Cardiac muscle cell (in vitro differentiated cells and primary cell): ENCODE results near the gene CENPF. TPM values are rescaled to one million over a fixed set of nuclear protein-coding genes. Genes with fewer than 3 reads are reported as not detected.
A peak's percentile ranks its signal among the peaks of the same experiment; 100 is the strongest.

Experiments used
- DNase-seq, 2 donors: peaks; one replicate each; pipeline versions ENCODE4 v3.0.0 to v3.0.0-alpha.2; 2010 to 2017; ENCODE audit warnings: low read depth in 1 of 2, low spot score in 1 of 2
- H3K27ac ChIP-seq: fragments of 200-600 bp; sonication (generic); 2 replicates; pipeline ENCODE4 v1.5.1; 2016
- H3K27me3 ChIP-seq: fragments of 200-600 bp; sonication (generic); 2 replicates; pipeline ENCODE4 v1.6.0; 2016; ENCODE audit warnings: control low read depth
- H3K36me3 ChIP-seq: fragments of 200-600 bp; sonication (generic); 2 replicates; pipeline ENCODE4 v1.5.1; 2016; ENCODE audit warnings: control low read depth
- H3K4me1 ChIP-seq: fragments of 200-600 bp; sonication (generic); 2 replicates; pipeline ENCODE4 v1.8.1; 2017; ENCODE audit warnings: low read depth, mild to moderate bottlenecking, mixed run types
- H3K4me3 ChIP-seq: fragments of 200-600 bp; sonication (generic); 2 replicates; pipeline ENCODE4 v1.5.1; 2016; ENCODE audit warnings: mild to moderate bottlenecking
- H3K9me3 ChIP-seq: fragments of 200-600 bp; sonication (generic); 2 replicates; pipeline ENCODE4 v1.5.1; 2017; ENCODE audit warnings: low read depth, mild to moderate bottlenecking, control low read depth
- polyA plus RNA-seq: library from polyadenylated mRNA; unstranded; fragments of >200 nt; fragmentation: Nextera tagmentation; extraction: Ambion mirVana; gene quantifications from 2 replicates; pipeline ENCODE4 v1.2.1, GENCODE V29; 2016
- total RNA-seq: library from RNA; depleted of rRNA; stranded (reverse); fragments of >200 nt; gene quantifications from 2 replicates; pipeline ENCODE4 v1.2.3, GENCODE V29; 2016
- TF ChIP-seq, protein P1 (sequence below): IDR thresholded peaks from 2 replicates; pipeline ENCODE4 v1.5.1; 2012; ENCODE audit warnings: low read depth, mild to moderate bottlenecking, low read length

CENPF gene, protein sequence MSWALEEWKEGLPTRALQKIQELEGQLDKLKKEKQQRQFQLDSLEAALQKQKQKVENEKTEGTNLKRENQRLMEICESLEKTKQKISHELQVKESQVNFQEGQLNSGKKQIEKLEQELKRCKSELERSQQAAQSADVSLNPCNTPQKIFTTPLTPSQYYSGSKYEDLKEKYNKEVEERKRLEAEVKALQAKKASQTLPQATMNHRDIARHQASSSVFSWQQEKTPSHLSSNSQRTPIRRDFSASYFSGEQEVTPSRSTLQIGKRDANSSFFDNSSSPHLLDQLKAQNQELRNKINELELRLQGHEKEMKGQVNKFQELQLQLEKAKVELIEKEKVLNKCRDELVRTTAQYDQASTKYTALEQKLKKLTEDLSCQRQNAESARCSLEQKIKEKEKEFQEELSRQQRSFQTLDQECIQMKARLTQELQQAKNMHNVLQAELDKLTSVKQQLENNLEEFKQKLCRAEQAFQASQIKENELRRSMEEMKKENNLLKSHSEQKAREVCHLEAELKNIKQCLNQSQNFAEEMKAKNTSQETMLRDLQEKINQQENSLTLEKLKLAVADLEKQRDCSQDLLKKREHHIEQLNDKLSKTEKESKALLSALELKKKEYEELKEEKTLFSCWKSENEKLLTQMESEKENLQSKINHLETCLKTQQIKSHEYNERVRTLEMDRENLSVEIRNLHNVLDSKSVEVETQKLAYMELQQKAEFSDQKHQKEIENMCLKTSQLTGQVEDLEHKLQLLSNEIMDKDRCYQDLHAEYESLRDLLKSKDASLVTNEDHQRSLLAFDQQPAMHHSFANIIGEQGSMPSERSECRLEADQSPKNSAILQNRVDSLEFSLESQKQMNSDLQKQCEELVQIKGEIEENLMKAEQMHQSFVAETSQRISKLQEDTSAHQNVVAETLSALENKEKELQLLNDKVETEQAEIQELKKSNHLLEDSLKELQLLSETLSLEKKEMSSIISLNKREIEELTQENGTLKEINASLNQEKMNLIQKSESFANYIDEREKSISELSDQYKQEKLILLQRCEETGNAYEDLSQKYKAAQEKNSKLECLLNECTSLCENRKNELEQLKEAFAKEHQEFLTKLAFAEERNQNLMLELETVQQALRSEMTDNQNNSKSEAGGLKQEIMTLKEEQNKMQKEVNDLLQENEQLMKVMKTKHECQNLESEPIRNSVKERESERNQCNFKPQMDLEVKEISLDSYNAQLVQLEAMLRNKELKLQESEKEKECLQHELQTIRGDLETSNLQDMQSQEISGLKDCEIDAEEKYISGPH (N-terminal part only)
- total RNA-seq (7.0 and 79.7 TPM in 2 replicates), polyA plus RNA-seq (9.7 and 75.1 TPM in 2 replicates)

DNA sequence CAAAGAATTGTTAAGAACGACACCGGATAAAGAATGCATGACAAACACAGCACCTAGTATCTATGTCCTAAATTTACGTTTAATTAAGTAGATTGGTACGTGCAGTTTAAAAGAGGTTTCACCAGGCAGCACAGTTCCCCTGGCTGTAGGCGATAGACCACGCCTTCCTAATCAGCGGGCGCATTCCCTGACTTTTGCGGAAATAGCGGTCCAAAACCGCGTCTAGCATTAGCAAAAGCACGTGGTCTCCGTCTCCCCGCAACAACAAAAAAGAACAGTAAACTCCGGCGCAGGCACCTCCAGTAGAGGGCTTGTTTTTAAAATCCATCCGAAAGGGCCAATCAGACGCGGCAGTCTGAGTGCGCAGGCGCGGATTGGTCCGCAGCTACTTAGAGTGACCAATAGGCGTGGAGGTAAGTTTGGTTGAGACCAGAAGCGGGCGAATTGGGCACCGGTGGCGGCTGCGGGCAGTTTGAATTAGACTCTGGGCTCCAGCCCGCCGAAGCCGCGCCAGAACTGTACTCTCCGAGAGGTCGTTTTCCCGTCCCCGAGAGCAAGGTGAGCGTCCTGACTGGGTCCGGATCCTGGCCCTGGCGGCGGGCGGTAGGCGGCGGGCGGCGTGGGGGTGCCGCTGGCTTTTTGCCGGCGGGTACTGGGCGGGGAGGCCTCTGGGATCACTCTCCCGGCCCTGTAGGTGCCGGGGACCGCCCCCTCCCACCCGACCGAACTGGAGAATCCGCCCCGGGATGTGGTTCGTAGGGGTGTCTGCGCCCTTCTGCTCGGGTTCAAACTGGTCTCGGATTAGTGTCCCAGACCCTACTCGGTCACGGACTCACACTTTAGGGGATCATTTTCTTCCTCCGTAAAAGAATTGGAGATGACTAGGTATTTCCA is at the start of gene CENPF:
Gene CENPF (plus strand): TSS at position 432 of the 894 bp plus-strand sequence. CDS start 10,560 bp downstream, outside the sequence.
- DNase-seq, result peak; percentile 98 to 99
- no peaks in the 10 kb centered on the region for H3K27me3 ChIP-seq
- TF ChIP-seq, protein P1, sequence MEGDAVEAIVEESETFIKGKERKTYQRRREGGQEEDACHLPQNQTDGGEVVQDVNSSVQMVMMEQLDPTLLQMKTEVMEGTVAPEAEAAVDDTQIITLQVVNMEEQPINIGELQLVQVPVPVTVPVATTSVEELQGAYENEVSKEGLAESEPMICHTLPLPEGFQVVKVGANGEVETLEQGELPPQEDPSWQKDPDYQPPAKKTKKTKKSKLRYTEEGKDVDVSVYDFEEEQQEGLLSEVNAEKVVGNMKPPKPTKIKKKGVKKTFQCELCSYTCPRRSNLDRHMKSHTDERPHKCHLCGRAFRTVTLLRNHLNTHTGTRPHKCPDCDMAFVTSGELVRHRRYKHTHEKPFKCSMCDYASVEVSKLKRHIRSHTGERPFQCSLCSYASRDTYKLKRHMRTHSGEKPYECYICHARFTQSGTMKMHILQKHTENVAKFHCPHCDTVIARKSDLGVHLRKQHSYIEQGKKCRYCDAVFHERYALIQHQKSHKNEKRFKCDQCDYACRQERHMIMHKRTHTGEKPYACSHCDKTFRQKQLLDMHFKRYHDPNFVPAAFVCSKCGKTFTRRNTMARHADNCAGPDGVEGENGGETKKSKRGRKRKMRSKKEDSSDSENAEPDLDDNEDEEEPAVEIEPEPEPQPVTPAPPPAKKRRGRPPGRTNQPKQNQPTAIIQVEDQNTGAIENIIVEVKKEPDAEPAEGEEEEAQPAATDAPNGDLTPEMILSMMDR, result peak; percentile 28
- H3K36me3 ChIP-seq, result no peaks in the 10 kb centered on the region
- peak within 1 kb of the TSS; percentile 51 for H3K27ac ChIP-seq
- H3K4me1 ChIP-seq, result peaks cover 6% of the 10 kb centered on the region
- peak within 1 kb of the TSS; percentile 59 for H3K4me3 ChIP-seq
- H3K9me3 ChIP-seq, result no peaks in the 10 kb centered on the region

DNA sequence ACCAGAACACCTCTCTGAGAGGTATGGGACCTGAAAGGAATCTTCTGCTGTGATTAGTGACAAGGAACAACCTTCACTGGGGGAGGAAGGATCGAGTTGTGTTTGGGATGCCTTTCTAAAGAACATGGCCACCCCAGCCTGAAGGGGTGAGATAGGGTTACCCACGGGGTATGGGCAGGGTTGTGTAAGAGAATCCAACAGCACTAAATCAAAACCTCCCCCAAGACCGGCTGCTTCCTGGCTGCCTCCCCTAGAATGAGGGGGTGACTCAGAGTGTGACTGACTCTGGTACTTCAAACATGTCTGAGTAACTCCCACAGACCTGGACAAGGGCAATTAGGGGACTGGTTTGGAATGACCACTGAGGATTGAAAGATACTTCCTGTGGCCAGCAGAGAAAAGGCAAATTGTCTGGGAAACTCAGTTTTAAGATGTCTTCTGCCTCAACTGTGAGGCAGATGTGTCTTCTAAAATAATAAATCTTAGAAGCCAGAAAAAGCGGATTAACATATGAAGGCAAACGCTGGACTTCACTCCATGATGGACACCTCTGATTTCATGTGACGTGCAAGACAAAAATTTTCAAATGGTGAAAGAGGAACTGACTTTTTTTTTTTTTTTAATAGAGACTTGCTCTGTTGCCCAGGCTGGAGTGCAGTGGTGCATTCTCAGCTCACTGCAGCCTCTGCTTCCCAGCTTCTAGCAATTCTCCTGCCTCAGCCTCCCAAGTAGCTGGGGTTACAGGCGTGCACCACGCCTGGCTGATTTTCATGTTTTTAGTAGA is 44.9 kb upstream of the CENPF start:
- no peak overlapping the region for H3K27ac ChIP-seq
- no peaks in the 10 kb centered on the region for H3K9me3 ChIP-seq

DNA sequence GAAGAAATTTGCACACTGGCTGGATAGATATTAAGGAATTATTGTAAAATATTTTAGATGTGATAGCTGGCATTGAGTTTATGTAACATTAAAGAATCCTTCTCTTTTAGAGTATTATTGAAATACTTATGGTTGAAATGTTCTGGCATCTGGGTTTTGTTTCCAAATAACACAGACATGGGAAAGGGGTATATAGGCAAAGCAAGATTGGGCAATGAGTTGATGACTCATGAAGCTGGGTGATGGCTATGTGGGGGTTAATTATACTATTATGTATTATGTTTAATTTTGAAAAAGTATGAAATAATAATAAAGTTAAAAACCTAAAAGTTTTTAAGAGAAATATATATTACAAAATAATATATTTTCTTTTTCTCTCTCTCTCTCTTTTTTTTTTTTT is 39.1 kb upstream of the CENPF start:
- H3K4me3 ChIP-seq, result no peak overlapping the region
- H3K9me3 ChIP-seq, result no peaks in the 10 kb centered on the region
- DNase-seq, result peak in 1 of 2 donors; percentile 76
- no peaks in the 10 kb centered on the region for H3K4me1 ChIP-seq
- TF ChIP-seq, protein P1, result no peak
- H3K27me3 ChIP-seq, result no peaks in the 10 kb centered on the region
- H3K27ac ChIP-seq, result no peak overlapping the region
- no peaks in the 10 kb centered on the region for H3K36me3 ChIP-seq

More for the DNA sequence above, 44.9 kb upstream of the CENPF start:
- TF ChIP-seq, protein P1, result no peak
- no peaks in the 10 kb centered on the region for H3K27me3 ChIP-seq
- H3K36me3 ChIP-seq, result no peaks in the 10 kb centered on the region
- peak in 1 of 2 donors; percentile 79 for DNase-seq
- H3K4me3 ChIP-seq, result no peak overlapping the region
- no peaks in the 10 kb centered on the region for H3K4me1 ChIP-seq

DNA sequence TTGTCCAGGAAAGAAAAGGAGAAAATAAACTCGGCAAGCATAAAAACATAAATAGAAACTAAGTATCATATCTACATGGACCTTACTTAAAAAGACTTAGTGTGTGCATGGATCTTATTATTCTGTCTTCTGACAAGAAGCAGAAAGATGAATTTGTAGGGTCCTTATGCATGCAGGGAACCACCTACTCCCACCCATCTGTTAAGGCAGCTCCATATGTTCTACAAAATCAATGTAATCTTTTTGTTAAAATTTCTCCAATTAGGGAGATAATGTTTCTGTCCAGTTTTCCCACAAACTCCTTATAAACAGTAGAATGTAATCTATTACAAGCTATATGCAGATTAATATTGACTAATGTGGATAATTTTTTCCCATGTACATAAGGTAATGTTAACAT is 37.7 kb upstream of the CENPF start:
- no peaks in the 10 kb centered on the region for H3K36me3 ChIP-seq
- no peak for DNase-seq
- TF ChIP-seq, protein P1, result no peak
- no peaks in the 10 kb centered on the region for H3K27me3 ChIP-seq
- no peak overlapping the region for H3K4me3 ChIP-seq
- H3K4me1 ChIP-seq, result no peaks in the 10 kb centered on the region
- H3K9me3 ChIP-seq, result no peaks in the 10 kb centered on the region
- H3K27ac ChIP-seq, result no peak overlapping the region
